Dedifferentiated amniotic fluid mesenchymal stem cell (primary cell): ENCODE results near the gene FANCI.

Source experiments
- DNase-seq: peaks from one replicate; pipeline ENCODE4 v3.0.0-alpha.2; 2016; ENCODE audit errors: extremely low spot score

FANCI gene

DNA sequence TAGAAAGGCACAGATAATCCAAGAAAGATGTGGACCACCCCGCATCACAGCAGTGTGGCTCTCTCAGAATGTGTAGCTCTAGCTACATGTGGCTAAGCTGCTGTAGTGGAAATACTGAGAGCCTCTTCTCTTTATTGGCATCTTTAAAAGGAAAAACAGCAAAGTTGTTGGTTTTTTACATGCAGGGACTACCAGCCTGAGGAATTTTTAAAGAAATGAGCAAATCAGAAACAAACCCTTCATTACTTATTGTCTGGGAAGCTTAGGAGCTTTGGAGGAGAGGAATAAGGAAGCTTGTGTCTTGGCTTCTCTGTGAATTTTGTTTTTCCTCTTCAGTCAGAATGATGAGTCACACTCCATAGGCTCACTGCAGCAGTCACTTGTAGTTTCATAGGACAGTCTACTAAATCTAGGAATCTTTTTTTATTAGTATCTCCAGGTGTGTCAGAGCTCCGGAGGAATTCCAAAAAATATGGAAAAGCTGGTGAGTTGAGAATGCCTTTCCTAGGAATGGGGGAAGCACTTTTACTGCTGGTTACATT is 63.3 kb downstream of the FANCI start:
- no peak for DNase-seq

GRCh38 chr15:89307791-89308190 is 64.0 kb downstream of the FANCI start:
- DNase-seq, result peak; percentile 38

- no peak for DNase-seq
Measured at GRCh38 chr15:89308236-89308635, 64.5 kb downstream of the FANCI start.

DNA sequence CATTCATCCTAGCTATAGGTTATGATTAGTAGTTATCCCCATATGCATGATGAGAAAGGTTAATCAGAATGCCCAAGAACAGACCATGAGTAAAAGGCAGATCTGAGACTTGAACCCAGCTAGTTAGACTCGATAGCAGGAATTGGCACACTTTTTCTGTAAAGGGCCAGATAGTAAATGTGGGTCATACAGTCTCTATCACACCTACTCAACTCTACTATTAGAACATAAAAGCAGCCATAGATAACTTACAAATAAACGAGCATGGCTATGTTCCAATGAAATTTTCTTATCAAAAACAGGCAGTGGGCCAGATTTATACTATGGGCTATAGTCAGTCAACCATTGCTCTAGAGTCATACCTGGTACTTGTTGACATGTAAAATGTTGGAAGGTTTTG is 66.2 kb downstream of the FANCI start:
- DNase-seq, result no peak

DNA sequence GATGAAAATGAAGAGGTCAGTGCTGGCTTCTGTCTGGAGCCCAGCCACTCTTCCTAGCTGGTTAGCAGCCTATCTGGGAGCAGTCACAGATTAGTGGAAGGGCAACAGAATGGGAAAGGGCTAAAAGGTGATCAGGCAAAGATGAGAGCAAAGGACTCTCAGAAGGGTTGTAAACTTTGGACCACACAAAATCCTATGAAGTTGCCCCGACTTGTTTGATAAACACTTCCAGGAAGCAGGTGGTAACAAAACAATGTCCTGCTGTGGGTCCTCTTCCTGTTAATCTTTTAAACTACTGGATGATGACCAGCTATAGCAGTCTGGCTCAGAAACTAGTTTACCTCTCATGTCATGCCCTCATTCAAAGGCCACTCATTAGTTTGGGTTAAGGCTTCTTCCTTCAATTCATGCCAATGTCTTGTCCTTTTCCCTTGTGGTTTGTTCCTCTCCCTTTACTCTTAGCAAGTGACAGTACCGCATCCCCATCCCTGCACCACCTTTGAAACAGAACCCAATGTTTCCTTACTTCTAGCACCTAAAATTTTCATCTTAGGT is 71.7 kb downstream of the FANCI start:
- no peak for DNase-seq

DNA sequence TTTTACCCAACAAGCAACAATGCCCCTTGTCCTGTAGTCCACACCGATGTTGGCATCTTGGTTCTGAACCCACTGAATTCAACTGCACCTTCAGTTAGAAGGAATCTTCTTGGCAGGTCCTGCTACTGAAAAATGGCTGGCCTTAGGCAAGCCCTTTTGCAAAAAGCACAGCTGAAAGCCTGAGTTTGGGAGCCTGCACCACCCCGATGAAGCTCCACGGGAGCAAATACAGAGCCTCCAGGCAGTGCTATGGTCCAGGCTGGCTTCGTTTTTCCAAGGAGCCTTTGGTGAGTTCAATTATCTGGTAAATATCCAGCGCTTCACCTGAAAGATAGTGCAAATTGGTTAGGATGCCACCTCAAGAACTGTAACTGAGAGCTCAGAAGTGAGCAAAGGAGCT is 72.7 kb downstream of the FANCI start:
- no peak for DNase-seq

GRCh38 chr15:89317186-89317720 is 73.5 kb downstream of the FANCI start:
- no peak for DNase-seq

GRCh38 chr15:89319678-89320077 is 75.9 kb downstream of the FANCI start:
- no peak for DNase-seq

DNA sequence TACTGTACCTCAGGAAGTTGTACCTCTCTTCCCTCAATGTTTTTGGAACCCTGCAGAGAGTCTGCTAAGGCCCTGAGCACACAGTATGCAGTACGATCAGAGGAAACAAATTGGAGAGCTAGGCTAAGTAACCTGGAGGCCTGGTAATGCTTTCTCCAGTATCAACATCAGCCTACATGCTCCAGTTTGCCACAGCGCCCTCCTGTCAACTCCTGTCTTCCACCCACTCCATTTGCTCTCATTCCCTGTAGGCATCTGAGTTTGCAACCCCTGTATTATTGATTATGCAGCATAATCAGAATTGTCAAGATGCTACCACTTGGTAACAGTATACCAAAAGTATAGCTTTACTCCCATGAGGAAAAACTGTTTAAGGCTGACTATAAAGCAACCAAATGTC is 76.4 kb downstream of the FANCI start:
- no peak for DNase-seq

- DNase-seq, result no peak
Measured at GRCh38 chr15:89321521-89322410, 78.0 kb downstream of the FANCI start.

- no peak for DNase-seq
Measured at GRCh38 chr15:89322822-89323221, 79.0 kb downstream of the FANCI start.

- no peak for DNase-seq
Measured at GRCh38 chr15:89323825-89324224, 80.0 kb downstream of the FANCI start.

DNA sequence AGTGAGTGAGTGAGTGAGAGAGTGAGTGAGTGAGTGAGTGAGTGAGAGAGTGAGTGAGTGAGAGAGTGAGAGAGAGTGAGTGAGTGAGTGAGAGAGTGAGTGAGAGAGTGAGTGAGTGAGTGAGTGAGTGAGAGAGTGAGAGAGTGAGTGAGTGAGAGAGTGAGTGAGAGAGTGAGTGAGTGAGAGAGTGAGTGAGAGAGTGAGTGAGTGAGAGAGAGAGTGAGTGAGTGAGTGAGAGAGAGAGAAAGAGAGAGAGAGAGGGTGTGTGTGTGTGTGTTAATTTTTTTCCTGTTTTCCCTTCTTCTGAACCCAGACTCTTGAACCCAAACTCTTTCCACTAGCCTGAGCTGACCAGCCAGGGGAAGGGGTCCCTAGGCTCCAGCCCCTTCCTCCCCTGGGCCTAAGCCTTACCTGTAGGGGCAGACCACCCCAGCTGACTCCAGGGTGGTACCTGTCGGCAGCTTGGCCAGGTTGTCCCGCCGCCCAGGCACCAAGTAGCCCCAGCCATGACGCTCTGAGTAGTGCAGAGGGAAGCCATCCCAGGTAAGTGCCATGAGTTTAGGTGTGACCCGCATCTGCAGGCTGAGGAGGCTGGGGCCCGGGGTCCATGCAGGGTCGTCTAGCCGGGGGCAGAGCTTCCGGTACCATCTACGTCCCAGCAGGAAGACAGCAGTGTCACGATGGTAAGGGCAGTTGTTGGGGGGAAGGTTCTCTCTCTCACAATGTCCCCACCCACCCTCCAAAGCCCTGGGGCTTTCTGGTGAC is 81.4 kb downstream of the FANCI start:
- DNase-seq, result no peak

DNA sequence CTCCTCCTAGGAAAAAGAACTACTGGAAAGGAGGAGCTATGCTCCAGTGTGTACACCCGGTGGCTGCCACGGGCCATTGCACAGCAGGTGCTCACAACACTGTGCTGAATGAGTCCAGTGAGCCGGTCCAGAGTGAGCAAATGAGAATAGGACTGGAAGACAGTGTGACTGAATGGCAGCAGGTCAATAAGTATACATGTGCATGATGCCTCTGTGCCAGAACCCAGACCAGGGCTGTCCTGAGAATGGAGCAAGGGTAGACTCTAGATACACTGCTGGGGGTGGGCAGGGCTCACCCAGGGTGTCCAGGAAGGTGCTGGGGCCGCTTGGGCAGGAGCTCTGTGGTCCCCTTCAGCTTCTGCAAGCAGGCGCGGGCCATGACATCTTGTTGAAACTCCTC is 82.5 kb downstream of the FANCI start:
- no peak for DNase-seq

- DNase-seq, result no peak
Measured at GRCh38 chr15:89327113-89327512, 83.3 kb downstream of the FANCI start.

- no peak for DNase-seq
Measured at GRCh38 chr15:89328398-89329254, 84.8 kb downstream of the FANCI start.

DNA sequence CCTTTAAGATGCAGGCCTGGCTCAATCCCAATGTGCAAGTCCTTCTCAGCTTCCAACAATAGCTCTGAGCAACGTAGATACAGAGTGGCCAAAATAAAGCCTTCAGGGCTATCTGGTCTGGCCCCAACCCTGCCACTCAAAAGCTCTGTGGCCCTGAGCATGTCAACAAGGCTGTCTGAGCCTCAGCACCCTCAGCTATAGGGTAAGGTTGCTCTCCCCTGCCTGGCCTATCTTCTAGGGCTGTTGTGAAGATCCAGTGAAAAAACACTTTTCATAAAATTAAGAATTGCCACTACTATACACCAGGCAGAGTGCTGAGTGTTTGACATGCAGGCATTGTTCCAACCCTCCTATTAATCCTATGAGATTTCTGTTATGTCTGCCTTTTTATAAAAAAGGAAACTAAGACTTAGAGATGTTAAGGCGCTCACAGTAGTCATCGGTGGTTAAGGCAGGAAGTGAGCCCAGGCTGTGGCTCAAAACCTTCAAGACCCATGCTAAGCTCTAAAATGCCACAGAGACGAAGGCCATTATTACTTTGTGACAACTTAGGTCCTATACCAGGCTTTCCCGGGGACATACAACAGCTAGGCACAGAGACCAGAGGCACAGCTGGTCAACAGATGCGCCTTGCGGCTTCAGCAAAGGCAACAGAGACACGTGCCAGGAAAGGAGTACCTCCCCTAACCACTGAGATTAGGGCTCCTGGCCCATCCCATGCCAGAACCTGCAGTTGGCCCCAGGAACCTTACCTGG is 85.7 kb downstream of the FANCI start:
- DNase-seq, result no peak

- no peak for DNase-seq
Measured at GRCh38 chr15:89330119-89330518, 86.3 kb downstream of the FANCI start.

- DNase-seq, result no peak
Measured at GRCh38 chr15:89330881-89331595, 87.3 kb downstream of the FANCI start.

- no peak for DNase-seq
Measured at GRCh38 chr15:89332446-89332845, 88.7 kb downstream of the FANCI start.
